T follicular helper cell (primary cell): Measurements from ENCODE around the gene MAGOH.
A peak's percentile ranks its signal among the peaks of the same experiment; 100 is the strongest.
"Not testable (repeated sequence)": the region's sequence is repeated elsewhere in the genome, so short reads cannot be mapped to it uniquely, and the experiment has no call there.

Experiments used
- DNase-seq: peaks from one replicate; pipeline ENCODE4 v3.0.0-alpha.2; 2020; ENCODE audit warnings: low read depth

The MAGOH gene

DNA sequence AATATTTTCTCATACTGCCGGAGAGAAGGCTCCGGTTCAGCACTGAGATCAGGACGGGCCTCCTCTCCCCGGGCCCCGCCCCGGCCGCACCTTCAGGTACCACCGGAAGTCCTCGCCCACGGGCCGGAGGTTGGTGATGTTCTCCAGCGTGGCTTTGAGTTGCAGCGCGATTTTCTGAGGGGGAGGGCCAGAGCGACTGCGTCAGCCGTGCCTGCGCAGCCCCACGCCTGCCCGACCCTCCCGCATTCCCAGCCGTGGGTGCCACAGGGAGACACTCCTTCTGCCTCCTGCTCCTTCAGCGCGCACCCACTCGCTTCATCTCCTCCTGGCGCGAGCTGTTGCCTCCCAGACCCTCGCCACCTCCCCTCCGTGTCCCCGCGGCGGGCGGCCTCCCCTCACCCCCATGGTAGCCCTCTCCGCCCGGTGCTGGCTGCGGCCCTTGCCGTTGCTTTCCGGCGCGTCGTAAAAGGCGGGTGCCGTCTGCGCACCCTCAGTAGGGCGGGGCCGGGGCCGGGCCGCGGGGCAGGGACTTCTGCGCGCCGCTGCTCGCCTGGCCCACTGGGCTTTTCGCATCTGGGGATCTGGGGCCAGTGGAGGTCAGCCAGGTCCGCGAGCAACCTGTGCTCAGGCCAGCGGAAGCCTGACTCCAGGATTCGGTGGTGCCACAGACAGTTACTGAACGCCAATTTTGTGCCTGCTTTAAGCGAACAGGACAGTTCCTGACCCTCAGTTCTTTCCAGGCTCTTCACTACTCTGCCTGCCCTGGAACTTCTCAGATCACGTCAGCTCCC, 18.0 kb downstream of the MAGOH start, which contains the start of gene CZIB:
TSS of gene CZIB (minus strand) at position 464 of the 791 bp plus-strand sequence. CDS start at position 405, 59 bp downstream.
- DNase-seq = peak; percentile 84

DNA sequence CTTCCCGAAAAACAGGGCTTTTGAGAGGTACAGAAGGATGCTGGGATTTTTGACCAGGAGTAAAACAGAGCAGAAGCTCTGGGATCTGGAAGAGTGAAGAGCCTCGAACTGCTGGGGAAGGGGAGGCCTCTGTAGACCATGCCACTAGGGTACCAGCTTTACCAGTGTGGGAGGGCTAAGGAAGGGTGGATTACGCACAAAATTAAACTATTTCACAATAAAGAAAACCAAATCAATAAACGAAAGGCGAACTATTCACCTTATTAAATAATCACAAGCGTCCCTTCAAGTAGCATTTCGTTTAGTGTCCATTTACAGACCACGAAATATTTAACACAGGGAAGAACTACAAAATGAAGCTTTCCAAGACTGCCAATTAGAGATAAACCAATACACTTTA, 18.6 kb downstream of the MAGOH start:
- no peak for DNase-seq

DNA sequence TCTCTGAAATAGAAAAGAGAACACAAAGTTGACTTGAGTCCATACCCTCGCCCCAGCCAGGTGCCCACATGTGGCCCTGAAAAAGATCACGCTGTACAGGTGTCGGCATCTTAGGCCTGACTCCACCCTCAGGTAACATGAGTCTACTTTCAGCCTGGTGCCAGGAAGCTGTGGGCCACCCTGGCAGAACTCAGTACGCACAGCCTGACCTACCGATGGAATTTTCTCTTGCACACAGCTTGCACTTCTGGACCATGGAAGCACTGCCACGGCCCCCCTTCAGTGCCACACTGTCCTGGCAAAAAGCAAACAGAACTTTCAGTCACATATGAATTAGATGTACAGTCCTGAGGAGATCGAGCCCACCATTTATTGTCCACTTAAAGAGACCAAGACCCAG, 20.1 kb downstream of the MAGOH start:
- no peak for DNase-seq

DNA sequence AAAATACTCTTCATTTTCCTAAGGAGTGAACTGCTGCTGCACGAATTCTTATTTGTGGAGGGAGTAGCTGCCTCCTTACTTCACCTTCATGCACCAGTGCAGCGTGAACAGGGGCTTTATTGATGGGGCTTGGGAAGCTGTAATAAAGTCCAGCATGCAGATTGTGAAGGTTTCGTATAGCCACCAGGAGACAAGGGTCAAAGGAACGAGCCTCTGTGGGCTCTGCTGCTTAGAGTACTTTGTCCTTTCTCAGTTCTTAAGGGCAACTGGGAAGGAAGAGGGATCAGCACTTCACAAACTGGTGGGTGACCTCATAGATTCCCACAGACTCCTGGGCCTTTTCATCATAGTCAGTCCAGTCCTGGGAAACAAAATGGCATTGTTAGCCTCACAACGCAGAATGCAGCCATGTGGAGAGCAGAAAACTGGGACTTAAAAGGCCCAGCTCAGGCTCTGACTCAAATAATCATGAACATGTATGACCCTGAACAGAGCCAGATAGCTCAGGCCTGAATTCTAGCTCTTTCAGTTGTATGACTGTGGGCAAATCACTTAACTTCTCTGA, 23.9 kb downstream of the MAGOH start:
- DNase-seq = no peak

DNA sequence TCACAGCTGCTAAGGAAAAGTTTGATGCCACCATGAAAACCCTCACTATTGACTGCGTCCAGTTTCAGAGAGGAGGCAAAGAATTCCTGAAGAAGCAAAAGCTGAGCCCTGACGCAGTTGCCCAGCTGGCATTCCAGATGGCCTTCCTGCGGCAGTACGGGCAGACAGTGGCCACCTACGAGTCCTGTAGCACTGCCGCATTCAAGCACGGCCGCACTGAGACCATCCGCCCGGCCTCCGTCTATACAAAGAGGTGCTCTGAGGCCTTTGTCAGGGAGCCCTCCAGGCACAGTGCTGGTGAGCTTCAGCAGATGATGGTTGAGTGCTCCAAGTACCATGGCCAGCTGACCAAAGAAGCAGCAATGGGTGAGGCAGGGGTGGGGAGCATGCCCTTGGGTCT, 27.4 kb downstream of the MAGOH start:
- DNase-seq = no peak

DNA sequence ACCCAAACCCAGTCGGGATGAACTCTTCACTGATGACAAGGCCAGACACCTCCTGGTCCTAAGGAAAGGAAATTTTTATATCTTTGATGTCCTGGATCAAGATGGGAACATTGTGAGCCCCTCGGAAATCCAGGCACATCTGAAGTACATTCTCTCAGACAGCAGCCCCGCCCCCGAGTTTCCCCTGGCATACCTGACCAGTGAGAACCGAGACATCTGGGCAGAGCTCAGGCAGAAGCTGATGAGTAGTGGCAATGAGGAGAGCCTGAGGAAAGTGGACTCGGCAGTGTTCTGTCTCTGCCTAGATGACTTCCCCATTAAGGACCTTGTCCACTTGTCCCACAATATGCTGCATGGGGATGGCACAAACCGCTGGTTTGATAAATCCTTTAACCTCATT, 28.0 kb downstream of the MAGOH start:
- no peak for DNase-seq

DNA sequence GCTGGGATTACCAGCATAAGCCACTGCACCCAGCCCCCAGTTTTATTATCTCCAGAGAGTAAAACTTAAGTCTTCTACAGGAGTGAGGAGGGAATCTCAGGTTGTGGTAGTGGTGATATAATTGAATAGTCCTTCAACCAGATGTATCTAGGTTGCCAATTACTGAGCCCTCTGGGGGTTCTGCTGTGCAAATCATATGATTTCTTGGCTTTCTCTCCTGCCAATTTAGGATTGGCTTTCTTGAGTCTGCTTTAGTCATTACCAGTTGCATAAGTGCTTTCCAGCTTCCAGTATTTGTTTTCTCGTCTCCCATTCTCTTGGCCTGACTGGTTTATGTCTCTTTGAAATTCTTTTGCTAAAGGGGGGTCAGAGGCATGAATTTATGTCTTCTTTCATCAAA, 30.6 kb downstream of the MAGOH start:
- no peak for DNase-seq

DNA sequence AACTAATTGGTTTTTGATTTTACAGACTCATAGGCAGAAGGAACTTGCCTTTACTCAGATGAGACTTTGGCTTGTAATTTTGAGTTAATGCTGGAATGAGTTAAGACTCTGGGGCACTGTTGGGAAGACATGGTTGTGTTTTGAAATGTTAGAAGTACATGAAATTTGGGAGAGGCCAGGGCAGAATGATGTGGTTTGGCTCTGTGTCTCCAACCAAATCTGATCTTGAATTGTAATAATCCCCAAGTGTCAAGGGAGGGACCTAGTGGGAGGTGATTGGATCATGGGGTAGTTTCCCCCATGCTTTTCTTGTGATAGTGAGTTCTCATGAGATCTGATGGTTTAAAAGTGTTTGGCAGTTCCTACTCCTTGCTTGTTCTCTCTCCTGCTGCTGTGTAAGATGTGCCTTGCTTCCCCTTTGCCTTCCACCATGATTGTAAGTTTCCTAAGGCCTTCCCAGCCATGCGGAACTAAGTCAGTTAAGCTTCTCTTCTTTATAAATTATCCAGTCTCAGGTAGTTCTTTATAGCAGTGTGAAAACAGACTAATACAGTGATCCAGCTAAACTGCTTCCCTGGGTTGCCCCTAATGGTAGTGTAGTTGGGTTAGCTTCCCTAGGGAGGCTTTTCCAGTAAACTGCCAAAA, 31.5 kb downstream of the MAGOH start:
- DNase-seq = no peak

DNA sequence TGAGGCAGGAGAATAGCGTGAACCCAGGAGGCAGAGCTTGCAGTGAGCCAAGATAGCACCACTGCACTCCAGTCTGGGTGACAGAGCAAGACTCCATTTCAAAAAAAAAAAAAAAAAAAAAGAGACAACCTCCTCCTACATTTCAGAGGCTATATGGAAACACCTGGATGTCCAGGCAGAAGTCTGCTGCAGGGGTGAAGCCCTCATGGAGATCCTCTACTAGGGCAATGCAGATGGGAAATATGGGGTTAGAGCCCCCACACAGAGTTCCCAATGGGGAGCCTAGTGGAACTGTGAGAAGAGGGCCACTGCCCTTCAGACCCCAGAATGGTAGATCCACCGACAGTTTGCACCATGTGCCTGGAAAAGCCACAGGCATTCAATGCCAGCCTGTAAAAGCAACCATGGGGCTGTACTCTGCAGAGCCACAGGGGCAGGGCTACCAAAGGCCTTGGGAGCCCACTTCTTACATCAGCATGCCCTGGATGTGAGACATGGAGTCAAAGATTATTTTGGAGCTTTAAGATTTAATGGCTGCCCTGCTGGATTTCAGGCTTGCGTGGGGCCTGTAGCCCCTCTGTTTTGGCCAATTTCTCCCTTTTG, 32.1 kb downstream of the MAGOH start:
- not testable (repeated sequence) for DNase-seq

DNA sequence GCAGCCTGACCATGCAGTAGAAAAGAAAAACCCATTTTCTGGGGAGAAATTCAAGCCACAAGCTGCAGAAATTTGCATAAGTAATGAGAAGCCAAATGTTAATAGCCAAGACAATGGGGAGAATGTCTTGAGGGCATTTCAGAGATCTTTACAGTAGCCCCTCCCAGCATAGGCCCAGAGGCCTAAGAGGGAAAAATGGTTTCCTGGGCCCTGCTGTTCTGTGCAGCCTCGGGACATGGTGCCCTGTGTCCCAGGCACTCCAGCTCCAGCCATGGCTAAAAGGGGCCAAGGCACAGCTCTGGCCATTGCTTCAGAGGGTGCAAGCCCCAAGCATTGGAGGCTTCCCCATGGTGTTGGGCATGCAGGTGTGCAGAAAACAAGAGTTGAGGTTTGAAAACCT, 32.8 kb downstream of the MAGOH start:
- not testable (repeated sequence) for DNase-seq

DNA sequence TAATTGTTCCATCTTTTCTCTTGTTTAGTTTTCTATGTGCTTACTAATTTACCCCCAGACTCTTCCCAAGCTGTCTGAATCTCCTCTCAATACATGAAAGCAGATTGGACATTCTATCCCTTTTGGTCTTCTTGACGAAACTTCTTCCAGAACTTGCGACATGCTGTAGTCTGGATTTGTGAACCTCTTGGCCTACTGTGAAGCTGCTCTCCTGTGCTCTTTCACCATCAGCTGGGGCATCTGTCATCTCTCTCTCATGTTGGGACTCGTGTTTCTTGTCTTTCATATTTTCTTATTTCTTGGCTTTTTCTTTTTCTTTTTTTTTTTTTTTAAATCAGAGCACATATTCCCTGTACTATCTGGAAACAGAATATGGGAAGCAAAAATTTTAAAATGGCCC, 34.9 kb downstream of the MAGOH start:
- no peak for DNase-seq

DNA sequence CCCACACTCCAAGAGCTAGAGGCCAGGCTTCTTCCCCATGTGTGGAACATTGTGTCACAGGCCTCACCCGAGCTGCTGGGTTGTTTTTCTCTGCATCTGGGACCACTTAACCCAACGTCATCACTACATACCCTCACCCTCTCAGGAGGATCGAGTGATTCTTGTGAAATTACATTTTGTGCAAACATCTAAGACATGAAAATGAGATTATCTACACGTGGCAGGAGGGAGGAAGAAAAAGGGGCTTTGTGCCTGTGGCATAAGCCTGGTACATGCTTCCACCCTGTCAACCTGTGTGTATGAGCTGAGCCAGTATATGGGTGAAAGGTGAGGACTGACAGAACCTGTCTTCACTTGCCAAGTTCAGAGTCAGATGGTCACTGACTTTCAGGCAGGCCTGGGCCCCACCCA, 40.1 kb downstream of the MAGOH start:
- no peak for DNase-seq

DNA sequence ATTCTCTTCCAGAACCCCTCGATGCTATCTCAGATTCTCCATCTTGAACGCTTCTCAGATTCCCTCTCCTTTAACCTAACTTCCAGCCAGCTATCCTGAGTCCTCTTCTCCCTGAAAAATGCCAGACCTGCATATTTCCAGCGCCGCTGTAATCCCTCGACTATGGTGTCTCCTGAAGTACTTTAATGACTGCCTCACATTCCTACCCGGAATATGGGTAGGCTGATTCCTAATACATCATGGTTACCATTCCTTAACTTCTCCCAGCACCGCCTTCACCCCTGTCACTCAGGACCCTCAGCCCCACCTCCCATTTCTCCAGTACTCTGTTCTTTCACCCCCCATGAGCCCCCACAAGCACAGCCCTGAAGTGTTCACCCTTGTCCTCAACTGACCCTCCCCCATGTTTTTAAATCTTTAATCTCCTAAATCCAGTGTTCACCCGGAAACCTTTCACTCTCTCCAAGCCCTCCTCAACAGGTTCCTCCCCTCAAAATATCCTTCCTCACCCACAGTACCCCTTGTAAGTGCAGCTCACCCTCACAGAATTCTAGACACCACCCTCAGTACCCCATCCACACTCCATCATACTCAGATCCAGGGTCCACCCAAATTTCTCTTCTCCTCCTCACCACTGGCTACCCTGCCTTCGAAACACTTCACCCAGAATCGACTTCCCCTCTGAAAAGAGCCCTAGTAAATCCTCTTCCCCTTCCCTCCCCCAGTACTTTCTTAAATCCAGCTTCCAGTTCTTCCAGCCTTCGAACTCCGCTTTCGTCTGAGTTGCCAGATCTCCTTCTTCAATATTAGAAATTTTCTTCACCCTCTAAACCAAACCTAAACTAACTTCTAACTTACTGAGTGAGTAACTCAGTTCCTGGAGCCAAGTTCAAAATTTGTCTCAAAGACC, 40.8 kb downstream of the MAGOH start:
- no peak for DNase-seq

DNA sequence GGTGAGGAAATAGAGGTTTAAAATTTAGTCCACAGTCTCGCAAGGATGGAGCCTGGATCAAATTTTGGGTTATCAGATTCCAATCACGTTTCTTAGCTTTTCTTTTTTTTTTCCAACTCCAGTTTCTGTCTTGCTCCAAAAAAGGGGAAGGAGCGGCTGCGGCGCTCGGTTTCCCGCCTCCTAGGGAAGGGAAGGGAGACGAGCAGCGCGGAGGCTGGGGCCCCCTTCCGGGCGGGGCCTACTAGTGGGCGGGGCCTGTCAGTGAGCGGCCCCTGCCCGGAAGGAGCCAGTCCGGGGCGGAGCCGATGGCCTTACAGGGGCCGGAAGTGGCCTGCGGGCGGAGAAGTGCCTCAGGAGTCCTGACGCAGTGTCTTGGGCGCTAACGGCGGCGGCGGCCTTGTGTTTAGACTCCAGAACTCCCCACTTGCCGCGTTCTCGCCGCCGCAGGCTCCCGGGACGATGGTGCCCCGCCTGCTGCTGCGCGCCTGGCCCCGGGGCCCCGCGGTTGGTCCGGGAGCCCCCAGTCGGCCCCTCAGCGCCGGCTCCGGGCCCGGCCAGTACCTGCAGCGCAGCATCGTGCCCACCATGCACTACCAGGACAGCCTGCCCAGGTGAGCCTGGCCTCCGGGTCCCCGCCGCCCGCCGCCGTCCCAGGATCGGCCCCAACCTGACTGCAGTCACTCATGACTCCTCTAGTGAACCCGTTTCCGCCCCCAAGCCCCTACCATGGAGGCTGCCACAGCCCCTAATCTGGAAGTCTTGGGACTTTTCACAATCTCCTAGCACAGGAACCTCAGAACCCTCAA, 41.6 kb downstream of the MAGOH start, which contains the start of gene CPT2:
TSS of gene CPT2 (plus strand) at position 340 of the 806 bp plus-strand sequence. CDS start at position 460, 120 bp downstream.
- peak; percentile 78 for DNase-seq

DNA sequence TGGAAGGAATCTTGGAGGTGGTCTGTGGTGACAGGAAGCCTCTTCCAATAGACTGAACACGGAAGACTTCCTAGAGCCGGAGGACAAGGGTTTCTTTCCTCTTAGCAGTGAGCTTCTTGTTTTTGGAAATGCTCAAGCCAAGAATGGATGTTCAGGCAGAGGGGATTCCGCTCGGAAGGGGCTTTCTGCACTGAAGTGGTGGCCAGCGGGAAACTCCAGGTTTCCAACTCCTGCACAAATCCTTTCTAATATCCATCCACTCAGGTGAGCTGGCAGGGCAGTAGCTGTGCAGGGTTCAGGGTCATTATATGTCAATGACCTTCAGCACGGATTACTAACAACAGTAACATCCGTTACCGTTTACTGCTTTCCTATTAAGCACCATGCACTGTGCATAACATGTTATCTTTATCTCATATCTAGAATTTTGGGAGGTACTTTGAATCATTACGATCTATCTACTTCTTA, 42.3 kb downstream of the MAGOH start:
- DNase-seq = no peak

DNA sequence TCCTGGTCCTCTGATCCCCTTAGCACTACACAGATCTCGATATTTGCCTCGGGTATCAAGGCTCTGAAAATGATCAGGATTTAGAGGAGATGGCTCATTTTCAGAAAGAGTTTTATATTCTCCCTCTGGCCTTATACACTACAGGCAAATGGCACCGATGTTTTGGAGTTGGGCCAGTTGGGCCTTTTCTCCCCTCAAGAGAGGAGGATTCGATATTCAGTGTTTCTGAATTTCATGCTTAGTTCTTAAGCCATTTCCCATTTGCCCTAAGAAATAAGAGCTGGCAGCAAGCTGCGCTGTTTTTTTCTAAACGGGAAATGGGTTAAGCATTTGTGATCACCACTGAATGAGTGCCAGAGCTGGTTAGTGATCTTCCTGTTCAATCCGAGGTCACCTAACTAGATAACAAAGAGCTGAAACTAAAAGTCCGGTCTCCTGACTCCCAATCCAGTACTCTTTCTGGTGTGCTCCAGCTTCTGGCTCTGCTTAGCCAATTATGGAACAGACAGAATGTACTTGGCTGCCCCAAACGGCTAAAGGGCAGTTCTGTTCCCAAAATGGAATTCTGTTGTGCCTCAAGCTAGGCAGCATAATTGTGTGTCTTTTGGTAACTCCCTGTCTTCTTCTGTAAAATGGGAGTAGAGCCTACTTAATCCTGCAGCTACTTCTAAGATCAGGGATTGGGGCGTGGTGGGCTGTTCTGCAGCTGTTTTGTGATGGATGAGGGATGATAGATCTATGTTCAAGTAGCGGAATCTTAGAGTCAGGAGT, 42.9 kb downstream of the MAGOH start:
- DNase-seq = no peak

DNA sequence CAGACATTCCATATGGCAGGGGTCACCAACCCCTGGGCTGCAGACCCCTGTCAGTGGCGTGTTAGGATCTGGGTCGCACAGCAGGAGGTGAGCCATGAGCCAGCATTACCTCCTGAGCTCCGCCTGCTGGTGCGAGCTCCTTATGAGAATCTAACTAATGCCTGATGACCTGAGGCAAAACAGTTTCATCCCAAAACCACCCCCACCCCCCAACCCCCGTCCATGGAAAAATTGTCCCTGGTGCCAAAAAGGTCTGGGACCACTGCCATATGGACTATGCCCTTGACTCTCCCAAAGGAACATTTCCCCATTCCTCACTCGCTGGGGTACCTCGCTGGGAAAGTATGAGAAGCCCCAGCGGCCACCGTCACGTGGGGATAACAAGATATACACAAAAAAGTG, 48.1 kb downstream of the MAGOH start:
- DNase-seq = no peak

DNA sequence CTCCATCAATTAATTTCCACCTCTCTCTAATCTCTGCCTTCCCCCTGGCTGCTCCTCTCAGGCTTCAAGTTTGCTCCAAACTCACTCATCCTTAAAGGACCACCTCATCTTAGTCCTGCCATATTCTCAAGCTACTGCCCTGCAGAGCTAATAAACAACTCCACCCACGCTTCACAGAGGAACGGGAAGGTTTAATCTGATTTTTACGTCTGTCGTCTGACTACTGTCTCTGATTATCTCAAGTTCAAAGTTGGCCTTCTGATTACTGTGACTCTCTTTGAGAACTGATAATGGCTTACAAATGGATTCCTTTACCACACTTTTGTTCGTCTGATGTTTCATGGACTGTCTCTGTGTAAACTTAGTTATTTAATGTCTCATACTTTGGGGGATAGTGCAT, 49.3 kb downstream of the MAGOH start:
- no peak for DNase-seq

DNA sequence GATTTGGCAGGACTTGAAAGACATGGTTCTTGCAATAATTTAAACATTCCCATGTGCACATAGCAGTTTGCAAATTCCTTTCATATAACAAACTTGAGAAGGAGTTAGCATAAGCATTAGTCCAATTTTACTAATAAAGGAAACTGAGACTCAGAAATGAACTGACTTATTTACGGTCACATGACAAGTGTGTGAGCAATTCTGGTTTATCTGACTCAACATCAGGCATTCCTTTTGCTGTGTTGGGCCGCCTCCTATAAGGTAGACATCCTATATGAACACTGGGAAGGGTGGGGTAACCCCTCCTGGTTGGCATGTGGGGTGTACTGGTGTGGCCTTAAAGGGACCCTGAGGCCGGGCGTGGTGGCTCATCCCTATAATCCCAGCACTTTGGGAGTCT, 50.2 kb downstream of the MAGOH start:
- no peak for DNase-seq

DNA sequence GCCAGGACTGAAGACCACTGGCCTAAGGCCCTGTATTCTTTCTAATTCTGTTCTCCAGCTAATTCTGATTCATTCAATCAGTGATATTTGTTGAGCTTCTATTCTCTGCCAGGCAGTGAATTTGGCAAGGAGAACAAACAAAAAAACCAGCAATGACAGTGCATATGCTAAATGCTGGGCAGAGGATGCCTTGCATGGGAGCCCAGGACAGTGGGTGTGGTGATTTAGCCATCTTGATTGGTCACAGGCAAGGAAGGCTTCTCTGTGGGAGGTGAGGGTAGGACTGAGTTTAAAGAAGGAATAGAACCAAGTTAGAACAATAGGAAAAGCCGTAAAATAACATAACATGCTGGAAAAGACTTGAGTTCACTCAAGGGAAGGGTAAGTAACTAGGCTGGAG, 50.9 kb downstream of the MAGOH start:
- no peak for DNase-seq
